Esophagus muscularis mucosa (tissue), 3 donors: ENCODE data around the gene ERC2.

Experiments
- CTCF ChIP-seq, 3 experiments: fragments of 200-600 bp in 2 of 3; fragments of 450-650 bp in 1 of 3; sonication (generic) in 2 of 3; IDR thresholded peaks; one replicate each; pipeline ENCODE4 v1.5.1; 2017 to 2019; ENCODE audit warnings: antibody characterized with exemption in 3 of 3, mild to moderate bottlenecking in 2 of 3, moderate library complexity in 1 of 3
- POLR2A ChIP-seq: fragments of 450-650 bp; IDR thresholded peaks from one replicate; pipeline ENCODE4 v1.6.1; 2017; ENCODE audit warnings: antibody characterized with exemption, moderate library complexity, mild to moderate bottlenecking, low read depth

DNA sequence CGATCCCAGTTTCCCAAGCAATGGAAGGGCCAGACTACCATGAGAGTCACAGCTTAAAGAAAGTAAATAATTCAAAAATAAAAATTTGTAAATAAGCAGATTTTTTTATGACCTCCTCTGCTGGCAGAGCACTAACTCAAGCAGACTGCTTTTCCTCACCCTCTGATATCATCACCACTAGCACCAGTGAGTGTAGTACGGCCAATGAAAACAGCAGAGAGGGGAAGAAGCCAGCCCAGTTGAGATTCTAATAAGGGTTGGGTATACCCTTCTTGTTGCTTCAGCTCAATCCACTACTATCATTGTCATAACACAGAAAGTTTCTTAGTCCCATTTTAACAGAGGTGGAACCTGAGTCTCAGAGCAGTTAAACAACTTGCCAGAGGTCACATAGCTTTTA is 193.1 kb downstream of the ERC2 start:
- no peak for TF ChIP-seq CTCF (IDR thresholded peaks at IDR 0.05)
- TF ChIP-seq POLR2A: no peak
